MV-4-11 (cell line): ENCODE data around the gene SEPTIN12.
"Not testable (repeated sequence)": the region's sequence is repeated elsewhere in the genome, so short reads cannot be mapped to it uniquely, and the experiment has no call there.

Experiments used
- DNase-seq: peaks from one replicate; lab custom pipeline; 2025; lab: John Stamatoyannopoulos, UW

Gene SEPTIN12

GRCh38 chr16:4802659-4803287 lies 14.6 kb upstream of the SEPTIN12 start:
- peak; percentile 85 for DNase-seq

GRCh38 chr16:4801962-4802658 lies 14.0 kb upstream of the SEPTIN12 start, which contains the start of gene ROGDI:
TSS of gene ROGDI (minus strand) at chr16:4802633. CDS start at chr16:4802571, 62 bp downstream.
- DNase-seq = peak; percentile 41

DNA sequence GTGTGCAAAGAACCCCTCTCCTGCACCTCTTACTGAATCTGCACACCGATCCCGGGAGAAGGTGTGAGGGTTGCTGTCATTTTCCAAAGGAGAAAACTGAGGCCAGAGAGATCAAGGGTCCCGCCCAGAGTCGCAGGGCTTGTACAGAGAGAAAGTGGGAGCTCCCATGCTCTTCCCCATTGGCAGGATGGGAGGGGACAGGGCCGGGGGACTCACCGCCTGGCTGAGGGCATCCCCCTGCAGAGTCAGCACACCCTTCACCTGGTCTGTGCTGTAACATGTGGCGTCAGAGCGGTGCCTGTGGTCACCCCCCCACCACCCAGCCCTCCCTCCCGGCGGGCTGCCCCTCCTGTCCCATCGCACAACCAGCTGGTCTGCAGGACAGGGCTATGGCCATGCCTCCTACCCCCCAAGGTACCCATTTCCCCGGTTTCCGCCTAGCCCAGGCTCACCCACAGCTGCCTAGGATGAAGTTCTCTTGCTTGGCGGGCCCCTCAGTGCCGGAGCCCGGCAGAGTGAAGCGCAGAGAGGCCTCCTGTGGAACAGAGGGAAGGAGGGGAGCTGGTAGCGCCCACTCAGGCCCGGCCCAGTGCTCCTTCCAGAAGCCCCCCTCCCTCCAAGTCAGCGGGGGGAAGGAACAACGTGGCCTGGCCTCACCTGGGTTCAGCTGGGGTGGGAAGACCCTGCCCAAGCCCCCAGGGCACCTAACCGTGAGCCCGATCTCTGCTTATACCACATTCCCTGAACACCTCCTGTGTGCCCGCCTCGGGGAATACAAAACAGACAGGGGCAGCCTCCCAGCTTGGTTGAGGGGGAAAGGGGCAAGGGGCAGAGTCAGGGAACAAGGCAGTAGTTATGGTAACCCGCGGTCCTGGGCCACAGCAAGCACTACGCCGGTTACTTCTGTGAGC lies 13.2 kb upstream of the SEPTIN12 start:
- DNase-seq = no peak

DNA sequence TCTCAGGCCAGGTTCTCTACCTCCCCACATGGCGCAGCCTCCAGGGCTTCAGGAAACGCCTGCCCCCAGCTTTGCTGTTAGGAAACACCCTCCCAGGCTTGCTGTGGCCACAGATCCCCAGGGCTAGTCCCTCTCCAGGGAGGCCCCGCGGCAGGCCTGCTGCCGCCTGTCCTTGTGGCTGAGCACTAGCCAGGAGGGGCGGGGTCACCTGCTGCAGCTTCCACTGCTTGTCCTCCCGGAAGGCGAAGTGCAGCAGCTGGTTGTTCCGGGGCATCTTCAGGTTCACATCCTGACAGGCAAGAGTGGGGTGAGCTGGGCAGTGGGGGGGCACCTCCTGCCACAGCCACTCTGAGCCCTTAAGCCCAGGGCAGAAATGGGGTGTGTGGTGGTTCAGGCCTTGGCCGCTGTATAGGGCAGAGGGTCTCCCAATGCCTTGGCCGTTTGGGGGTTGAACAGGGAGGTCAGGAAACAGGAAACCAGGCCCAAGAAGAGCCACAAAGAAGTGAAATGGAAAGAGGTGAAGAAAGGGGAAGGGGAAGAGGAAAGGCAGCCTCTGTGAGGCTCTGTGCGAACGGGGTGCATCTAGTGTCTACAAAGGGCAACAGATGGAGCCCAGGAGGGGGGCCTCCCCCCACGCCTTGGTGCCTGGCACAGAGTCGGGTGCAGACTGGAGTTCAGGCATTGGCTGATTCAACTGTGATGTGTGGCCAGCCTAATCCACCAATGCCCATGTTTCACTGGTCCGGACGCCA lies 12.3 kb upstream of the SEPTIN12 start:
- peak; percentile 85 for DNase-seq

GRCh38 chr16:4799171-4799855 lies 11.2 kb upstream of the SEPTIN12 start:
- DNase-seq = no peak

- DNase-seq = no peak
Observed at GRCh38 chr16:4798456-4798855, 10.3 kb upstream of the SEPTIN12 start.

- no peak for DNase-seq
Observed at GRCh38 chr16:4797805-4798252, 9.7 kb upstream of the SEPTIN12 start.

DNA sequence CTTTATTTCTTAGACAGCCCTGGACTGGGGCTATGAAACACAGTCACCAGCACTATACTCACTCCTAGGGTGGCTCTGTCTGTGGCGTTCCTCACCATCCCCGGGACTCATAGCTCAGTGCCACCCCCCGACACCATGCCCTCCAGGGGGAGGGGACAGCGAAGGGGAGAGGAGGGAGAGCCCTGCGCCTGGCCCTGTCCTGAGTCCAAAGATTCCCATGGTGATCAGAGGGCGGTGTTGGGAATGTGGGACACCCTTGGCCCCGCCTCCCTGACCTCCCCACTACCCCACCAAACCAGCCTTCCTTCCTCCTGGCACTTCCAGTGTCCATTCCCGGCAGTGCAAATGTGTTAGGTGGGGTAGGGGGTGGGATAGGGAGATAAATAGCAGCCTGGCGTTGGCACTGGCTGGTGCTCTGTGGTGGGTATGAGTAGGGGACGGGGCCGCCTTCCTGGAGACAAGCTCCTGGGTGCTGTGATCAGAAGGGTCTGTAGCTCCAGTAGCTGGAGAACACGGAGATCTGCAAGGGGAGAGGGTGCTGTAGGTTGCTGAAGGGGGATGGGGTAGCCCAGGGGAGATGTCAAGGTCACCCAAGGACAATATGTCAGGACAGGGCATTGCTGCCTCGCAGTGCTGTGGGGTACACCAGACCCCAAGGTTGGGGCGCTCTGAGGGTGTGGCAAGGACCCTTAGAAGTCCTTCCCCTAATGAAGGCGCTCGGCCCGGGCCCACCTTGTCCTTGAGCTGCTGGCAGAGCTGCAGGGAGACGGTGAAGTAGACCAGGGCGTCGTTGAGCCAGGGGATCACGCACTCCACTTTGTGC lies 9.0 kb upstream of the SEPTIN12 start:
- no peak for DNase-seq

DNA sequence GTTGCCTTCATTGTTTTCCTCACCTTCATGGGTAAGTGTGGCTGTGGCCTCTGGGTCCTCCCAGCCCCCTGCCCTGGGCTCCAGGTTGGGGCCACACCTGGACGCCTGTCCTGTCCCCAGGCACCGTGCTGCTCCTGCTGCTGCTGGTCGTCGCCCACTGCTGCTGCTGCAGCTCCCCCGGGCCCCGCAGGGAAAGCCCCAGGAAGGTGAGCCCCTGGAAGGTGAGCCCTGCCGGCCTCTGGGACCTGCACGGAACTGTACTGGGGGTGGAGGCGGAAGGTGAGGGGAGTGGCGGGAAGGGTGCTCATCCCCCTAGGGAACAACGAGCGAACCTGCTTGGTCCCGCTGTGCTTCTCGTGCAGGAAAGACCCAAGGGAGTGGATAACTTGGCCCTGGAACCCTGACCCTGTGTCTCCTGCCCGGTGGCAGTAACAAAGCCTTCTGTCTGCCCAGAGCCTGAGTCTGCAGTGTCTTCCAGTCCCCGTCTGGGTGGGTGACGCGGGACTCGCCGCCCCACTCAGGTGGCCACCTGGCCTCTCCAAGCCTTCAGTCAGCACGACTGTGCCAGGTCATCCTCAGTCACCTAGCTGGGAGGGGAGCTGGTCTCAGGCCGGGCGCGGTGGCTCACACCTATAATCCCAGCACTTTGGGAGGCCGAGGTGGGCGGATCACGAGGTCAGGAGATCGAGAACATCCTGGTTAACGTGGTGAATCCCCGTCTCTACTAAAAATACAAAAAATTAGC lies 7.9 kb upstream of the SEPTIN12 start:
- DNase-seq = no peak

DNA sequence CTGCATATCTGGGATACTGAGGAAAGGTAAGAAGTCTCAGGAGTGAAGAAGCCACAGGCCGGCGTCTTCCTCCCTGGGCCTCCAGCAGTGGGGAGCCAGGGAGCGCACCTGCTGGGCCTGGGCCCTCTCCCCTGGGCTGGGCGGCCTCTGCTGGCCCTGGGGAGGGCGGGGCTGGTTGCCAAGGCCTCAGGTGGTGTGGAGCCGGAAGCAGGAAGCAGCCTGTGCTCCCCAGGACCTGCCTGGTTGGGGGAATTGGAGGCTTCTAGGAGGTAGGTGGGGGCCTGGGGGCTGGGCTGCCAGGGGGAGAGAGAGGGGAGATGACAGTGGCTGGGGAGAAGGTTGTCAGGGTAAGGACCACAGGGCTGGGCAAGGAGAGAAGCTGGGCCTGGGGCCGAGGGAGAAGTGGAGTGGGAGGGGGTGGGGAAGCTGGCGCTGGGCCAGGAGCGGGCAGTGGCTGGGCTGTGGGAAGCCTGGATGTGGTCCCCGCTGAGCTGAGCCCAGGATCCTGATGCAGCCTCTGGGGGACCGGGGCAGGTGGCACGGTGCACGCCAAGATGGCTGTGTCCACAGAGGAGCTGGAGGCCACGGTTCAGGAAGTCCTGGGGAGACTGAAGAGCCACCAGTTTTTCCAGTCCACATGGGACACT lies 7.2 kb upstream of the SEPTIN12 start, which contains the start of gene SMIM22:
Gene SMIM22, plus strand, starts transcription at position 189 of the 647 bp plus-strand sequence. Its CDS starts 366 bp downstream, at position 555.
- no peak for DNase-seq

DNA sequence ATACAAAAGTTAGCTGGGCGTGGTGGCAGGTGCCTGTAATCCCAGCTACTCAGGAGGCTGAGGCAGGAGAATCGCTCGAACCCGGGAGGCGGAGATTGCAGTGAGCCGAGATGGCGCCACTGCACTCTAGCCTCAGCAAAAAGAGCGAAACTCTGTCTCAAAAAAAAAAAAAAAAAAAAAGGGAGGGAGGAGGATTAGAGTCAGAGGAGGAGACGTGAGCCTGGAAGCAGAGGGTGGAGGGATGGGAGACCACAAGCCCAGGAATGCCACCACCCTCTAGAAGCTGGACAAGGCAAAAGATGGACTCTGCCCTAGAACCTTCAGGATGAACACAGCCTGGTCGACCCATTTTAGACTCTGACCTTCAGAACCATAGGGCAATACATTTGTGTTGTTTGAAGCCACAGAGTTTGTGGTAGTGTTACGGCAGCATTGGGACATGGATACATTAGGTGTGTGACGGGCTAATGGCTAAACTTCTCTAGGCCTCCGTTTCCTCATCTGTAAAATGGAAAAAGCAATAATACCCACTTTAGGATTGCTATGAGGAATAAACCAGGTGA lies 4.9 kb upstream of the SEPTIN12 start:
- no peak for DNase-seq

DNA sequence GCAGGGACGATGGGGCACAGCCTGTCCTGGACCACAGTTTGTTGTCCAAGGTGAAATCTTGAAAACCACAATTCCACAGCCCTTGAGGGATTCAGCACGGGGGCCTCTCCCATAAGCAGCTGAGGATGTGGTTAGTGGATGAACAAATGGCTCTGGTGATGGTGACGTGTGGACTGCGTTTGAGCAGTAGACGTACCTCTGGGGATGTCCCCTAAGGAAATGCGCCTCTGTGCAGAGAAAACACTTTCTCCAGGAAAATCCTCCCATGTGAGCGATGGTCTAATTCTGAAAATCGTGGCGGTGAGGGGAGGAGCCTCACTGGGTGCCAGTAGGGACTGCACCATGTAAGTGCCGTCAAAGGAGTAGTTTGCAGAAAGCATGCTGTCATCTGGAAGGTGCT lies 2.7 kb upstream of the SEPTIN12 start:
- peak; percentile 47 for DNase-seq

GRCh38 chr16:4790261-4790660 lies 2.1 kb upstream of the SEPTIN12 start:
- no peak for DNase-seq

GRCh38 chr16:4788910-4789309 lies 765 bp upstream of the SEPTIN12 start:
- no peak for DNase-seq

DNA sequence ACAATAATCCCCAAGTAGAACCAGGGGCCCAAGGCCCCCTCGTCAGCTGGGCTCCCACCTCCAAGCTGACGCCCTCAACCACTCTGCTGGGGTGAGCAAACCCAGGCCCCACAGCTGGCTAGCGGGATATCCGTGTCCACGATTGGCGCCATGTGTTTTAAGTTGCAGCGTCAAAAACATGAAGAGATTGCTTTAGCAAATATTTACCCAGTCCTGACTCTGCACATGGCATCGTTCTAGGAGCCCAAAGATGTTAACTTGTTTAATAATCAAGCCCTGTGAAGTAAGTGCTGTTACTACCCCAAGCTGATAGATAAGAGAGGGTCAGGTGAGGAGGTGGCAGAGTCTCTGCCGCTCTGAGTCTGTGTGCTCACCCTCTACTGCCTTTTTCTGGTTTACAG lies 344 bp upstream of the SEPTIN12 start:
- no peak for DNase-seq

DNA sequence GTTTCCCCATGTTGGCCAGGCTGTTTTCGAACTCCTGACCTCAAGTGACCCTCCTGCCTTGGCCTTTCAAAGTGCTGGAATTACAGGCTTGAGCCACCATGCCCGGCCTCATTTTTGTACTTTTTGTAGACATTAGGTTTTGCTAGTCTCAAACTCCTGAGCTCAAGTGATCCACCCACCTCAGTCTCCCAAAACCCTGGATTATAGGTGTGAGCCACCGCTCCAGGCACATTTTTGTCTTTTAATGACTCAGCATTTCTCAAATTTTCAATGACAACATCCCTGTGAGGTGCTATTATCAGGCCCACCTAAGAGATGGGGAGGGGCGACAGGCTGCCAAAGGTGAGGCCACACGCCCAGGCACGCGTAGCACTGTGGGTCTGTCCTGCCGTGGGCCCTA lies 1.1 kb downstream of the SEPTIN12 start:
- no peak for DNase-seq

DNA sequence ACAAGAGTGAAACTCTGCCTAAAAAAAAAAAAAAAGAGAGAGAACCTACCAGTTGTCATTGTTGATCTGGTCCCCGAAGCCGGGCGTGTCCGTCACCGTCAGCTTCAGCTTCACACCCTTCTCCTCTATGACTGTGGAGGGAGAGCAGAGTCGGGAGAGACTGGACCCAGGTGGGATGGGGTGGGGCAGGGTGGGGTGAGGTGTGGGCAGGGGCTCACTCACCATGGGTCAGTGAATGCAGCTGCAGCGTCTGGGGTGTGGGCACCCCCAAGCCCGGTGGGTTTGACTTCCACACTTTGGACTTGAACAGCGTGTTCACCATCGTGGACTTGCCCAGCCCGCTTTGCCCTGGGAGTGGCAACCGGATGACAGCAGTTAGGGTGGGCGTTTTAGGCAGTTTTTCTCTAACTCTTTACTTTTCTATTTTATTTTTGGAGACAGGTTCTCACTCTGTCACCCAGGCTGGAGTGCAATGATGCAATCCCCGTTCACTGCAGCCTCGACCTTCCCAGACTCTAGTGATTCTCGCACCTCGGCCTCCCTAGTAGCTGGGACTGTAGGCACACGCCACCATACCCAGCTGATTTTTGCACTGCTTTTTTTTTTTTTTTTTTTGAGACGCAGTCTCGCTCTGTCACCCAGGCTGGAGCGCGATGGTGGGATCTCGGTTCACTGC lies 2.2 kb downstream of the SEPTIN12 start:
- no peak for DNase-seq

DNA sequence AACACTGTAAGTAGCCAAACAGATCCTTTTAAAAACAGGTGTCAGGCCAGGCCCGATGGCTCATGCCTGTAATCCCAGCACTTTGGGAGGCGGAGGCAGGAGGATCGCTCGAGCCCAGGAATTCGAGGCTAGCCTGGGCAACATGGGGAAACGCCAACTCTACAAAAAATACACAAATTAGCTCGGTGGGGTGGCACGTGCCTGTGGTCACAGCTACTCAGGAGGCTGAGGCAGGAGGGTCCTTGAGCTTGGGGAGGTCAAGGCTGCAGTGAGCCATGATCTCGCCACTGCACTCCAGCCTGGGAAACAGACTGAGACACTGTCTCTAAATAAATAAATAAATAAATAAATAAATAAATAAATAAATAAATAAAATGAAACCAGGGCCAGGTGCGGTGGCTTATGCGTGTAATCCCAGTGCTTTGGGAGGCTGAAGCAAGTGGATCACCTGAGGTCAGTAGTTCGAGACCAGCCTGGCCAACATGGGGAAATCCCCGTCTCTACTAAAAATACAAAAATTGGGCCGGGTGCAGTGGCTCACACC lies 3.6 kb downstream of the SEPTIN12 start:
- DNase-seq = not testable (repeated sequence)
